Breast epithelium (tissue), 4 donors: ENCODE measurements around the gene FUT4. TPM values are rescaled to one million over a fixed set of nuclear protein-coding genes. Genes with fewer than 3 reads are reported as not detected.

ENCODE experiments used
- DNase-seq, 2 donors: peaks; one replicate each; pipeline ENCODE4 v3.0.0-alpha.2; 2019; ENCODE audit warnings: low spot score in 2 of 2
- H3K27ac ChIP-seq, 2 donors: fragments of 200-600 bp; sonication (generic) in 1 of 2; one replicate each; pipeline ENCODE4 v1.5.1; 2016 to 2019; ENCODE audit warnings: mild to moderate bottlenecking in 1 of 2
- H3K27me3 ChIP-seq, 2 donors: fragments of 200-600 bp; sonication (generic) in 1 of 2; one replicate each; pipeline versions ENCODE4 v1.5.1 to v1.6.0; 2017 to 2019; ENCODE audit warnings: control low read depth in 1 of 2, mild to moderate bottlenecking in 1 of 2
- H3K36me3 ChIP-seq: fragments of 200-600 bp; one replicate; pipeline ENCODE4 v1.5.1; 2019
- H3K4me1 ChIP-seq, 2 donors: fragments of 200-600 bp; sonication (generic); one replicate each; pipeline ENCODE4 v1.5.1; 2016 to 2019; ENCODE audit warnings: control low read depth in 1 of 2
- H3K4me3 ChIP-seq, 3 donors: fragments of 200-600 bp; sonication (generic); 1 replicate in 2 of 3; 2 replicates in 1 of 3; pipeline ENCODE4 v1.5.1; 2016 to 2019; ENCODE audit warnings: mild to moderate bottlenecking in 3 of 3, moderate library complexity in 2 of 3
- H3K9me3 ChIP-seq, 2 donors: fragments of 200-600 bp; sonication (generic) in 1 of 2; one replicate each; pipeline ENCODE4 v1.5.1; 2016 to 2019; ENCODE audit warnings: control low read depth in 1 of 2
- POLR2A ChIP-seq: fragments of 450-650 bp; IDR thresholded peaks from one replicate; pipeline ENCODE4 v1.6.1; 2016; ENCODE audit warnings: antibody characterized with exemption, mild to moderate bottlenecking, moderate library complexity
- POLR2AphosphoS5 ChIP-seq, 3 donors: sonication (generic); formaldehyde crosslinking; IDR thresholded peaks; one replicate each; pipeline ENCODE4 v1.6.1; 2017; ENCODE audit warnings: antibody characterized with exemption in 3 of 3
- intact Hi-C: fragments of 100-400 bp; cut with DNase I; formaldehyde crosslinking; loops from one replicate; pipeline ENCODE4 v1.15.1; 2023; ENCODE audit warnings: low total_unique reads
- total RNA-seq, 3 donors: library from RNA; depleted of rRNA; stranded (reverse); fragments of >200 nt; gene quantifications; one replicate each; pipeline ENCODE4 v1.1.0, GENCODE V29; 2016
- TF ChIP-seq, protein P1 (sequence below), 3 donors: fragments of 450-650 bp; IDR thresholded peaks; one replicate each; pipeline ENCODE4 v1.5.1; 2016 to 2017; ENCODE audit warnings: antibody characterized with exemption in 3 of 3, mild to moderate bottlenecking in 3 of 3, moderate library complexity in 3 of 3

The FUT4 gene
- total RNA-seq, 3 donors from 2014 or later = 3.9 to 9.4 (median 5.3) TPM

GRCh38 chr11:94533696-94534630 is 9.8 kb upstream of the FUT4 start:
- DNase-seq = no peak
- Histone ChIP-seq H3K36me3 (no peaks in the 10 kb centered on the region), H3K4me3 (no peak overlapping the region), H3K4me1 (no peaks in the 10 kb centered on the region), H3K9me3 (no peaks in the 10 kb centered on the region), H3K27me3 (no peaks in the 10 kb centered on the region), H3K27ac (no peak overlapping the region)
- intact Hi-C loops = no loop called here
- TF ChIP-seq POLR2AphosphoS5 (IDR thresholded peaks at IDR 0.05) = no peak
- TF ChIP-seq, protein P1, sequence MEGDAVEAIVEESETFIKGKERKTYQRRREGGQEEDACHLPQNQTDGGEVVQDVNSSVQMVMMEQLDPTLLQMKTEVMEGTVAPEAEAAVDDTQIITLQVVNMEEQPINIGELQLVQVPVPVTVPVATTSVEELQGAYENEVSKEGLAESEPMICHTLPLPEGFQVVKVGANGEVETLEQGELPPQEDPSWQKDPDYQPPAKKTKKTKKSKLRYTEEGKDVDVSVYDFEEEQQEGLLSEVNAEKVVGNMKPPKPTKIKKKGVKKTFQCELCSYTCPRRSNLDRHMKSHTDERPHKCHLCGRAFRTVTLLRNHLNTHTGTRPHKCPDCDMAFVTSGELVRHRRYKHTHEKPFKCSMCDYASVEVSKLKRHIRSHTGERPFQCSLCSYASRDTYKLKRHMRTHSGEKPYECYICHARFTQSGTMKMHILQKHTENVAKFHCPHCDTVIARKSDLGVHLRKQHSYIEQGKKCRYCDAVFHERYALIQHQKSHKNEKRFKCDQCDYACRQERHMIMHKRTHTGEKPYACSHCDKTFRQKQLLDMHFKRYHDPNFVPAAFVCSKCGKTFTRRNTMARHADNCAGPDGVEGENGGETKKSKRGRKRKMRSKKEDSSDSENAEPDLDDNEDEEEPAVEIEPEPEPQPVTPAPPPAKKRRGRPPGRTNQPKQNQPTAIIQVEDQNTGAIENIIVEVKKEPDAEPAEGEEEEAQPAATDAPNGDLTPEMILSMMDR (IDR thresholded peaks at IDR 0.05) = no peak
- TF ChIP-seq POLR2A = no peak

GRCh38 chr11:94536386-94536785 is 7.3 kb upstream of the FUT4 start:
- H3K27me3 ChIP-seq = no peaks in the 10 kb centered on the region
- no peaks in the 10 kb centered on the region for H3K4me1 ChIP-seq
- no peak overlapping the region for H3K4me3 ChIP-seq
- H3K27ac ChIP-seq = no peak overlapping the region
- TF ChIP-seq, protein P1 (IDR thresholded peaks at IDR 0.05) = no peak
- TF ChIP-seq POLR2A (no peak), POLR2AphosphoS5 (IDR thresholded peaks at IDR 0.05) (no peak)
- no peaks in the 10 kb centered on the region for H3K9me3 ChIP-seq
- no peak for DNase-seq
- no peaks in the 10 kb centered on the region for H3K36me3 ChIP-seq
- intact Hi-C loops = no loop called here

DNA sequence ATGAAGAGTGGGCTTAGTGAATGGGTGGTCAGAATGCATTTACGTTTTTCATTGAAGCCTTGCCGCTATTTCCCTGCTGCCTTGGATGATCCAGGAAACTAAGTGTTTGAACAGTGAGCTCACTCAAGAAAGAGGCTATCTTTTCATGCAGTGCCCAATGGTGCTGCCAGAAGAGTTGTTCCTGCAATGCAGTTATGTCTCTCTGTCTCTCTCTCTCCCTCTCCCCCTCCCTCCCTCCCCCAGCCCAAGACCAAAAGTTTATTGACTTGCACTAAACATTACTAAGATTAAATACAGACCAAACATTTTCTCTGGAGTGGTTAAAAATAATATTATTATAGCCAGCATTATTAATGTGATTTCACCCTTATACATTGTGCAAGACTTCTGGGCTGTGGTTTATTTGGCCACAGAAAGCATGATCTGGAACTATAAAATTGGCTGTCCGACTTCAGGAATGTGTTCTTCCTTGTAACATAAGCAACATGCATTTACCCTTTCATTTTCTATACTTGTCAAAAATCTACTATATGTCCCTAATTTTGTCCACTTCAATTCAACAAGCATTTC is 6.6 kb upstream of the FUT4 start:
- intact Hi-C loops = no loop called here
- no peaks in the 10 kb centered on the region for H3K36me3 ChIP-seq
- no peaks in the 10 kb centered on the region for H3K27me3 ChIP-seq
- TF ChIP-seq POLR2A (no peak), POLR2AphosphoS5 (IDR thresholded peaks at IDR 0.05) (no peak)
- TF ChIP-seq, protein P1 (IDR thresholded peaks at IDR 0.05) = no peak
- DNase-seq = no peak
- H3K4me1 ChIP-seq = no peaks in the 10 kb centered on the region
- H3K4me3 ChIP-seq = no peak overlapping the region
- no peaks in the 10 kb centered on the region for H3K9me3 ChIP-seq
- no peak overlapping the region for H3K27ac ChIP-seq

GRCh38 chr11:94539420-94539819 is 4.3 kb upstream of the FUT4 start:
- intact Hi-C loops = no loop called here
- TF ChIP-seq, protein P1 (IDR thresholded peaks at IDR 0.05) = no peak
- TF ChIP-seq POLR2AphosphoS5 (IDR thresholded peaks at IDR 0.05) = no peak
- no peak for TF ChIP-seq POLR2A
- Histone ChIP-seq H3K27ac (no peak overlapping the region), H3K36me3 (no peaks in the 10 kb centered on the region), H3K4me3 (no peak overlapping the region), H3K9me3 (no peaks in the 10 kb centered on the region), H3K27me3 (no peaks in the 10 kb centered on the region), H3K4me1 (no peaks in the 10 kb centered on the region)
- DNase-seq = no peak

DNA sequence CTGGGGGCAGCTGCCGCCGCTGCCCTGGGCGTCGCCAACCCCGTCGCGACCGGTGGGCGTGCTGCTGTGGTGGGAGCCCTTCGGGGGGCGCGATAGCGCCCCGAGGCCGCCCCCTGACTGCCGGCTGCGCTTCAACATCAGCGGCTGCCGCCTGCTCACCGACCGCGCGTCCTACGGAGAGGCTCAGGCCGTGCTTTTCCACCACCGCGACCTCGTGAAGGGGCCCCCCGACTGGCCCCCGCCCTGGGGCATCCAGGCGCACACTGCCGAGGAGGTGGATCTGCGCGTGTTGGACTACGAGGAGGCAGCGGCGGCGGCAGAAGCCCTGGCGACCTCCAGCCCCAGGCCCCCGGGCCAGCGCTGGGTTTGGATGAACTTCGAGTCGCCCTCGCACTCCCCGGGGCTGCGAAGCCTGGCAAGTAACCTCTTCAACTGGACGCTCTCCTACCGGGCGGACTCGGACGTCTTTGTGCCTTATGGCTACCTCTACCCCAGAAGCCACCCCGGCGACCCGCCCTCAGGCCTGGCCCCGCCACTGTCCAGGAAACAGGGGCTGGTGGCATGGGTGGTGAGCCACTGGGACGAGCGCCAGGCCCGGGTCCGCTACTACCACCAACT is 1.0 kb downstream of the FUT4 start:
- Histone ChIP-seq H3K27me3 (no peaks in the 10 kb centered on the region), H3K27ac (peak overlapping the region; percentile 95), H3K4me1 (no peaks in the 10 kb centered on the region), H3K36me3 (no peaks in the 10 kb centered on the region), H3K9me3 (no peaks in the 10 kb centered on the region), H3K4me3 (peak overlapping the region; percentile 76 to 82 (median 77))
- DNase-seq = no peak
- TF ChIP-seq POLR2A (no peak), POLR2AphosphoS5 (IDR thresholded peaks at IDR 0.05) (no peak)
- TF ChIP-seq, protein P1 (IDR thresholded peaks at IDR 0.05) = no peak
- intact Hi-C loops = no loop called here
